Chondrocyte (in vitro differentiated cells): Measurements from ENCODE around the gene VPS35L. TPM values are rescaled to one million over a fixed set of nuclear protein-coding genes. Genes with fewer than 3 reads are reported as not detected.
A peak's percentile ranks its signal among the peaks of the same experiment; 100 is the strongest.

Experiments
- DNase-seq: peaks from one replicate; pipeline ENCODE4 v3.0.0; 2021; ENCODE audit warnings: mixed read lengths, low spot score
- H3K27ac Mint-ChIP-seq: one replicate; pipeline ENCODE4 v1.8.0; 2021; ENCODE audit warnings: mild to moderate bottlenecking, moderate library complexity, mixed read lengths; ENCODE audit not compliant: unreplicated experiment
- H3K27me3 Mint-ChIP-seq: 2 replicates; pipeline ENCODE4 v1.8.0; 2021; ENCODE audit warnings: low read depth, mixed read lengths
- H3K36me3 Mint-ChIP-seq: 2 replicates; pipeline ENCODE4 v1.8.0; 2021; ENCODE audit warnings: low read depth, mixed read lengths
- H3K4me1 Mint-ChIP-seq: 2 replicates; pipeline ENCODE4 v1.8.0; 2021; ENCODE audit warnings: low read depth, mild to moderate bottlenecking, mixed read lengths
- H3K4me3 Mint-ChIP-seq: one replicate; pipeline ENCODE4 v1.8.0; 2021; ENCODE audit warnings: mild to moderate bottlenecking, moderate library complexity, mixed read lengths; ENCODE audit not compliant: unreplicated experiment
- H3K9me3 Mint-ChIP-seq: 2 replicates; pipeline ENCODE4 v1.8.0; 2021; ENCODE audit warnings: low read depth, mixed read lengths
- long read RNA-seq: library from polyadenylated mRNA; stranded (forward); transcript quantifications from one replicate; pipeline ENCODE4 v2.0.0, GENCODE V29; 2021
- total RNA-seq: library from RNA; stranded (reverse); gene quantifications from 3 replicates; pipeline ENCODE4 v1.2.1, GENCODE V29; 2021
- TF ChIP-seq, protein P1 (sequence below): fragments of 200-600 bp; sonication (generic); IDR thresholded peaks from 2 replicates; pipeline ENCODE4 v1.5.0; 2021; ENCODE audit warnings: antibody characterized with exemption, mild to moderate bottlenecking, moderate library complexity

The VPS35L gene, protein sequence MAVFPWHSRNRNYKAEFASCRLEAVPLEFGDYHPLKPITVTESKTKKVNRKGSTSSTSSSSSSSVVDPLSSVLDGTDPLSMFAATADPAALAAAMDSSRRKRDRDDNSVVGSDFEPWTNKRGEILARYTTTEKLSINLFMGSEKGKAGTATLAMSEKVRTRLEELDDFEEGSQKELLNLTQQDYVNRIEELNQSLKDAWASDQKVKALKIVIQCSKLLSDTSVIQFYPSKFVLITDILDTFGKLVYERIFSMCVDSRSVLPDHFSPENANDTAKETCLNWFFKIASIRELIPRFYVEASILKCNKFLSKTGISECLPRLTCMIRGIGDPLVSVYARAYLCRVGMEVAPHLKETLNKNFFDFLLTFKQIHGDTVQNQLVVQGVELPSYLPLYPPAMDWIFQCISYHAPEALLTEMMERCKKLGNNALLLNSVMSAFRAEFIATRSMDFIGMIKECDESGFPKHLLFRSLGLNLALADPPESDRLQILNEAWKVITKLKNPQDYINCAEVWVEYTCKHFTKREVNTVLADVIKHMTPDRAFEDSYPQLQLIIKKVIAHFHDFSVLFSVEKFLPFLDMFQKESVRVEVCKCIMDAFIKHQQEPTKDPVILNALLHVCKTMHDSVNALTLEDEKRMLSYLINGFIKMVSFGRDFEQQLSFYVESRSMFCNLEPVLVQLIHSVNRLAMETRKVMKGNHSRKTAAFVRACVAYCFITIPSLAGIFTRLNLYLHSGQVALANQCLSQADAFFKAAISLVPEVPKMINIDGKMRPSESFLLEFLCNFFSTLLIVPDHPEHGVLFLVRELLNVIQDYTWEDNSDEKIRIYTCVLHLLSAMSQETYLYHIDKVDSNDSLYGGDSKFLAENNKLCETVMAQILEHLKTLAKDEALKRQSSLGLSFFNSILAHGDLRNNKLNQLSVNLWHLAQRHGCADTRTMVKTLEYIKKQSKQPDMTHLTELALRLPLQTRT
- 68.7 to 83.4 TPM (median 73.6 TPM) in 3 replicates for total RNA-seq
- long read RNA-seq, transcript VPS35L-203 (31 exons, 3,855 nt): major isoform, 119 of 161 reads
- long read RNA-seq, partial matches to known transcripts: 13 of 161 reads
- long read RNA-seq, other reads (novel, unspliced or antisense): 26 of 161 reads

DNA sequence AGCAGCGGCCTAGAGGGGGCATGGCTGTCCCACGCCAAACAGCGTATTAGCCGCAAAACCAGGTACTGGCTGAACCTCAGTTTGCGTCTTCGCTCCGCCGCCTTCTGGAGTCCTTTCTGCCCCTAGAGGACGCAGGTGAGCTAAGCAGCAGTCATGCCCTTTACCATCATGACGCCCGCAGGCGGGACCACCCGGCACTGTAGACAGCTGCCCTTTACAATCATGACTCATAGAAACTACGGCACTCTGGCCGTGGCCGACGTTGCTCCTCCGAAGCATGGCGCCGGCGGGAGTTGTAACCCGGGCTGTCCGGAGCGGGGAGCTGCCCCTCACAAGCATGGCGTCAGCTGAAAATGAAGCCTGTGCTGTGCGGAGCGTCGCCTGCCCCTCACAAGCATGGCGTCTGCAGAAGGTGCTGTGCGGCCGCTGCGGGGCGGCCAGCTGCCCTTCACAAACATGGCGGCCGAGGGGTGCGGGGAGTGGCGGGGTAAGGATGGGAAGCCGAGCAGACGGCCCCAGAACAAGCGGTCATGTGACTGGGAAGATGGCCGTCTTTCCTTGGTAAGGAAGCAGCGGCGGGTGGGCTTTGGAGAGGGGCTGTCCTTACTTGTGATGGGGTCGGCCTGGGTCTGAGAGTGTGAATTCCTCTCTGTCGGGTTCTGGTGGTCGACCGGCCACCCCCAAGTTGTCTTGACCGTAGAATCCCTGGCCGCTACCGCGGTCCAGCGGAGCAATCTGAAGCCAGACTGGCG is at the start of gene VPS35L:
Gene VPS35L (plus strand): TSS at position 518 of the 752 bp plus-strand sequence. CDS start 27 bp downstream, at position 545.
- peak; percentile 99 for DNase-seq
- Mint-ChIP-seq H3K27ac (peak within 1 kb of the TSS; percentile 96), H3K36me3 (no peaks in the 10 kb centered on the region), H3K27me3 (no peaks in the 10 kb centered on the region), H3K4me3 (peak within 1 kb of the TSS; percentile 92), H3K4me1 (peaks cover 20% of the 10 kb centered on the region), H3K9me3 (no peaks in the 10 kb centered on the region)
- TF ChIP-seq, protein P1, sequence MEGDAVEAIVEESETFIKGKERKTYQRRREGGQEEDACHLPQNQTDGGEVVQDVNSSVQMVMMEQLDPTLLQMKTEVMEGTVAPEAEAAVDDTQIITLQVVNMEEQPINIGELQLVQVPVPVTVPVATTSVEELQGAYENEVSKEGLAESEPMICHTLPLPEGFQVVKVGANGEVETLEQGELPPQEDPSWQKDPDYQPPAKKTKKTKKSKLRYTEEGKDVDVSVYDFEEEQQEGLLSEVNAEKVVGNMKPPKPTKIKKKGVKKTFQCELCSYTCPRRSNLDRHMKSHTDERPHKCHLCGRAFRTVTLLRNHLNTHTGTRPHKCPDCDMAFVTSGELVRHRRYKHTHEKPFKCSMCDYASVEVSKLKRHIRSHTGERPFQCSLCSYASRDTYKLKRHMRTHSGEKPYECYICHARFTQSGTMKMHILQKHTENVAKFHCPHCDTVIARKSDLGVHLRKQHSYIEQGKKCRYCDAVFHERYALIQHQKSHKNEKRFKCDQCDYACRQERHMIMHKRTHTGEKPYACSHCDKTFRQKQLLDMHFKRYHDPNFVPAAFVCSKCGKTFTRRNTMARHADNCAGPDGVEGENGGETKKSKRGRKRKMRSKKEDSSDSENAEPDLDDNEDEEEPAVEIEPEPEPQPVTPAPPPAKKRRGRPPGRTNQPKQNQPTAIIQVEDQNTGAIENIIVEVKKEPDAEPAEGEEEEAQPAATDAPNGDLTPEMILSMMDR: peak; percentile 81

DNA sequence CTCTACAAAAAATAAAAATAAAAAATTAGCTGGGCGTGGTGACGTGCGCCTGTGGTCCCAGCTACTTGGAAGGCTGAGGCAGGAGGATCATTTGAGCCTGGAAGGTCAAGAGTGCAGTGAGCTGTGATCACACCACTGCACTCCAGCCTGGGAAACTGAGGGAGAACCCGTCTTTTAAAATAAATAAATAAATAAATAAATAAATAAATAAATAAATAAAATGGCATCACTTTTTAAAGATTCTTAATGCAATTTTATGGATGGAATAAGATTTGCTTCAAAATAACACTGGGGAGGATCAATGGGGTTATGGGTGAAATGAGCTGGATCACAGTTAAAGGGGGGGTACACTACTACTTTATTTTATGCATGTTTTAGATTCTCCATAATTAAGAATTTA is 48.5 kb upstream of the VPS35L start:
- H3K4me3 Mint-ChIP-seq: no peak overlapping the region
- H3K27me3 Mint-ChIP-seq: no peaks in the 10 kb centered on the region
- H3K4me1 Mint-ChIP-seq: peaks cover 12% of the 10 kb centered on the region

DNA sequence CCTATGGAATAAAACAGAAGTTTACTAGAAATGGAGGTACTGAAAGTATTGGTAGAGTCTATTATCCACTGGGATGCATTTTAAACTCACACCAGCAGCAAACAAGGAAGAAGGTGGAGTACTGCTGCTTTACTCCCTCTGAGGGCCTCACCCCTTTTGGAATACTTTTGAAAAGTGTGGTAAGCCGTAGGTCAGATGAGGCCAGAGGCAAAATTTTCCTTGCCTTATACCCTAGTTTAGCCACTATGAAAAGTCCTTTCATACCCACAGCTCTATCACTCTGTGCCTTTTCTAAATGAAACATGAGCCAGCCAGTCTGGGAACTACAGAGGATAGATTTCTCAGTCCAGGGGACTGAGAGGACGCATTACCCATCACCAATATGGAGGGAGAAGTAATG is 47.6 kb upstream of the VPS35L start:
- DNase-seq: no peak
- H3K27me3 Mint-ChIP-seq: no peaks in the 10 kb centered on the region
- TF ChIP-seq, protein P1: no peak
- peaks cover 33% of the 10 kb centered on the region for H3K36me3 Mint-ChIP-seq
- H3K4me1 Mint-ChIP-seq: peaks cover 12% of the 10 kb centered on the region
- H3K9me3 Mint-ChIP-seq: peaks cover 4% of the 10 kb centered on the region
- no peak overlapping the region for H3K4me3 Mint-ChIP-seq
- no peak overlapping the region for H3K27ac Mint-ChIP-seq

More for the DNA sequence above, 48.5 kb upstream of the VPS35L start:
- Mint-ChIP-seq H3K36me3 (peaks cover 31% of the 10 kb centered on the region), H3K9me3 (no peaks in the 10 kb centered on the region), H3K27ac (no peak overlapping the region)
- TF ChIP-seq, protein P1: no peak
- no peak for DNase-seq

DNA sequence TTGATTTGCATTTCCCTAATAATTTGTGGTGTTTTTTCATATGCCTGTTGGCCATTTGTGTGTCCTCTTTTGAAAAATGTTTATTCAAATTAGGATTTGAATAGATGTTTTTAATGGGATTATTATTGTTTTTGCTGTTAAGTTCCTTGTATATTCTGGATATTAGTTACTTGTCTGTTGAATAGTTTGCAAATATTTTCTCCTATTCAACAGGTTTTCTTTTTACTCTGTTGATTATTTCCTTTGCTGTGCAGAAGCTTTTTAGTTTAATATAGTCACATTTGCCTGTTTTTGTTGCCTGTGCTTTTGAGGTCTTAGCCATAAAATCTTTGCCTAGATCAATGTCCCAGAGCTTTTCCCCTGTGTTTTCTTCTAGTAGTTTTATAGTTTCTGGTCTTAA is 43.2 kb upstream of the VPS35L start:
- Mint-ChIP-seq H3K36me3 (peaks cover 35% of the 10 kb centered on the region), H3K4me3 (no peak overlapping the region), H3K9me3 (peaks cover 4% of the 10 kb centered on the region), H3K27ac (no peak overlapping the region), H3K4me1 (peaks cover 6% of the 10 kb centered on the region), H3K27me3 (no peaks in the 10 kb centered on the region)
- no peak for DNase-seq
- TF ChIP-seq, protein P1: no peak
